ENCODE data around the gene STARD9.

Gene STARD9

GRCh38 chr15:42694398-42694797, 119.0 kb downstream of the STARD9 start:
- DNase-seq (ENCODE audit: low spot score): no peak

- no peak for DNase-seq (ENCODE audit: low spot score)
These were observed 120.2 kb downstream of the STARD9 start for GRCh38 chr15:42695527-42696071.

- DNase-seq (ENCODE audit: low spot score): no peak
These were observed 121.2 kb downstream of the STARD9 start for GRCh38 chr15:42696626-42697025.

- DNase-seq (ENCODE audit: low spot score): peak; percentile 71
These were observed 129.1 kb downstream of the STARD9 start for GRCh38 chr15:42704492-42704926.

- DNase-seq (ENCODE audit: low spot score): no peak
These were observed 129.9 kb downstream of the STARD9 start for GRCh38 chr15:42705336-42705735.

GRCh38 chr15:42707068-42707467, 131.7 kb downstream of the STARD9 start:
- no peak for DNase-seq (ENCODE audit: low spot score)

GRCh38 chr15:42707873-42708544, 132.6 kb downstream of the STARD9 start:
- DNase-seq (ENCODE audit: low spot score): no peak

GRCh38 chr15:42710662-42711061, 135.3 kb downstream of the STARD9 start:
- DNase-seq (ENCODE audit: low spot score): no peak

GRCh38 chr15:42711746-42712145, 136.3 kb downstream of the STARD9 start:
- DNase-seq (ENCODE audit: low spot score): no peak

GRCh38 chr15:42712584-42712983, 137.2 kb downstream of the STARD9 start:
- DNase-seq (ENCODE audit: low spot score): no peak

GRCh38 chr15:42716125-42716524, 140.7 kb downstream of the STARD9 start:
- no peak for DNase-seq (ENCODE audit: low spot score)

GRCh38 chr15:42716626-42717025, 141.2 kb downstream of the STARD9 start:
- peak; percentile 46 for DNase-seq (ENCODE audit: low spot score)

- DNase-seq (ENCODE audit: low spot score): no peak
These were observed 143.6 kb downstream of the STARD9 start for GRCh38 chr15:42719043-42719442.

- DNase-seq (ENCODE audit: low spot score): no peak
These were observed 144.7 kb downstream of the STARD9 start for GRCh38 chr15:42720071-42720470.

GRCh38 chr15:42721016-42721415, 145.6 kb downstream of the STARD9 start:
- no peak for DNase-seq (ENCODE audit: low spot score)

- no peak for DNase-seq (ENCODE audit: low spot score)
These were observed 146.5 kb downstream of the STARD9 start for GRCh38 chr15:42721916-42722315.

- no peak for DNase-seq (ENCODE audit: low spot score)
These were observed 147.7 kb downstream of the STARD9 start for GRCh38 chr15:42723068-42723467.

- DNase-seq (ENCODE audit: low spot score): no peak
These were observed 148.9 kb downstream of the STARD9 start for GRCh38 chr15:42724276-42724675.

GRCh38 chr15:42725331-42725903, 150.0 kb downstream of the STARD9 start:
- no peak for DNase-seq (ENCODE audit: low spot score)

- no peak for DNase-seq (ENCODE audit: low spot score)
These were observed 150.7 kb downstream of the STARD9 start for GRCh38 chr15:42726114-42726513.

- no peak for DNase-seq (ENCODE audit: low spot score)
These were observed 152.5 kb downstream of the STARD9 start for GRCh38 chr15:42727750-42728381.

GRCh38 chr15:42728560-42728959, 153.2 kb downstream of the STARD9 start:
- no peak for DNase-seq (ENCODE audit: low spot score)

GRCh38 chr15:42728972-42729371, 153.6 kb downstream of the STARD9 start:
- DNase-seq (ENCODE audit: low spot score): no peak

All from hepatic stellate cell (primary cell).